Stimulated activated naive CD4-positive, alpha-beta T cell treated with Interleukin-2 at 50 U/mL for 16 hours (primary cell): Measurements from ENCODE around the gene CNTNAP2.
"Not testable (repeated sequence)": the region's sequence is repeated elsewhere in the genome, so short reads cannot be mapped to it uniquely, and the experiment has no call there.

Source experiments
- DNase-seq: peaks from one replicate; lab custom pipeline; 2025; lab: John Stamatoyannopoulos, UW

Gene CNTNAP2

DNA sequence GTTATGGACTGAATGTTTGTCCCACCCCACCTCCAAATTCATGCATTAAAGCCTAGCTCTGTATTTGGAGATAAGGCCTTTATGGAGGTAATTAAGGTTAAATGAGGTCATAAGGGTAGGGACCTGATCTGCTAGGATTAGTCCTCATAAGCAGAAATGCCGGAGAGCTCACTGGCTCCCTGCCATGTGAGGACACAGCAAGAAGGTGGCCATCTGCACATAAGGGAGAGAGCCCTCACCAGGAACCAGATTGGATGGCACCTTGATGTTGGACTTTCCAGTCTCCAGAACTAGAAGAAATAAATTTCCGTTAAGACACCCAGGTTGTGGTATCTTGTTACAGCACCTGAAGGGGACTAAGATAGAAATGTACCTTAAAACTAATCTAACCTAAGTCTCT, 1657.9 kb downstream of the CNTNAP2 start:
- no peak for DNase-seq

DNA sequence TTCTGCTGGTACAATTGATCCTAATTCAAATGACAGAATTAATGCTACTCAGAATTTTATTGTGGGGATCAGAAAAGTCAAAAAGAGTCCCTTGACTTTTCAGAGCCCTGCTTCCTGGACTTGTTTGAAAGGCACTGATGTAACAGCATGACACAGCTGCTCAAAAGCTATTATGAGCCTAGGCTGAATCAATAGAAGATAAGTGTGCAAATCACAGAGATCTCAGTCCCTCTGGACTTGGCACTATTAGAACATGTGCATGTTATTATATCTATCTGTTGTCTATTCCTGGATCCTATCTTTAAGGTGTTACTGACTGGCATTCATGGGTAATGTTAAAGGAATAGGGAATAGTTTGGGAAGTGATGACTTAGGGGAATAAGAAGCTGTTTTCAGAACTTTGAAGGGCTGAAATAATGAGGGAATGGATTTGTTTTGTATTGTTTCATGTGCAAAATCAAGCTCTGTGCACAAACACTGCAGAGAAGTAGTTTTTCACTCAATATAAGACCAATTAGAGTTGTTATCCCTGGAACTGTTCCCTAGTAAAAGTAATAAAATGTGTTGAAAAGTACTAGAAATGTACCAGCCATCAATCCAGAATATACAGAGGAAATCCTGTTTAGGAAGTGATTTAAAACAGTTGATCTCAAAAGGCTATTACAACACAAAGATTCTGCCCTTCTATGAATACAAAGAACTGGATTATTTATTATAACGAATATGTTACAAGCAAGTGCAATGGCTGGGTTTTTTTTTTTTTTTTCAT, 1659.1 kb downstream of the CNTNAP2 start:
- no peak for DNase-seq

DNA sequence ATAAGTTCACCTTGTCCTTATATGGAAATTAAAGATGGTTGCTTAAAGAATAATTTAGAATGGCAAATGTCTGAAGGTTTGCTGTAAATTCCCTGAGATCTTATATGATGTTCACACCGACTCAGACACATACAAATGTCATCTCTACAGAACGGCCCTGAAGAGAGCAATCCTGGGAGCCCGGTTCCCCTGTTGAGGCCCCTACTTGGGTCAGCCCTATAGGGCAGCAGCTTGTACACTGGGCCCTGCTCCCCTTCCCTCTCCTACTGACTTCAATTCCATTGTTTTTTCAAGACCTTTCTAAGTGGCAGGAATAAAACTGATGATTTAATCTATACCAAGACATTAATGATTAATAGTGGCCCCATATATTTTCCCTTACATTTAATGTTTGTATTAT, 1660.7 kb downstream of the CNTNAP2 start:
- no peak for DNase-seq

DNA sequence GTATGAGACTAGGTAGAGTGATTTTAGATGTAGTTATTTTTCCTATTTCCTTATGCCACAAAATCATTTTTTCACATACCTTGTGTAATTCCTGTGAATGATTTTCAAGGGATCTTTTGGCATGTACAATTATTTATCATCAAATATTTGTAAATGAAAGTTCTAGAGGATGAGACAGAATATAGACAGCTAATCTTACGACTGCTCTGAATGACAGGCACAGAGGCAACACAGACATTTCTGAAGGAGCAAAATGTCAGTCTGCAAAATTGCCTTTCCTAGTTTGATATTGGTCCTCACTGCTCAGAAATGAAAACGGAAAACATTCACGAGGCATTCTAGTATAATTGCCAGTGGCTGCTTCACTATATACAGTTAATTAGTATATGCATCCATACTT, 1663.3 kb downstream of the CNTNAP2 start:
- DNase-seq = no peak

DNA sequence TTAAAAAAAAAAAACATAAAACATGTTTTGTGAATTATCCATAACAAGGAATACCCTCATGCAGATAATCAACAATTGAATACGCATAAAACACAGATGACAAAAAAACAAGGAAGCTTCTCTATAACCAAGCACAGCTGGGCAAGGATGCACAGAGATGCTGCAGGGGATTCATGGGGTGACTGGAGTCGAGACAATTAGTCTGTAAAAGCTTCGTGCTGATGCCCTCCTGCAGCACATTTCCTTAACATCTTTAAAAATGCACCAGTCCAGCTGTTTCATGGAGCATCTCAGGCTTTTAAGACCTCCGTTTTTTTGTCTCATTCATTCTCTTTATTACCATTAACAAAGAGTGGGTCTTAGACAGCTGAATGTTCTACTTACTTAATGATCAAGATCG, 1680.0 kb downstream of the CNTNAP2 start:
- no peak for DNase-seq

DNA sequence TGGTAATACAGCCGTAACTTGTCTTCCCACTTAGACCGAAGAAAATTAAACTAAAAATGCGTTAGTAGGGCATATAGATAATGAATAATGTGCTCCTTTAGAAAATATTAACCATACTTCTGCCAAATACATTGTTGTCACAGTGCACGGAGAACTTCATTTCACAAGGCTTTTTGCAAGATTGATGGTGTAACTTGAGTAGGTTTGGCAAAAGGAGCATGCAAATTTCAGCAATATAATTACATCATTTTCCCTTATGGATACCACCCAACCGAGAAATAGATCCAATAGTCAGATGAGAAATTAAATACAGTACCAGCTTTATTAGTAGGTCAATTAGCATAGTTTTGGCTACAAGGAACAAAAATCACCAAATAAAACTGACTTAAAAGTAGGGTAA, 1681.4 kb downstream of the CNTNAP2 start:
- DNase-seq = no peak

DNA sequence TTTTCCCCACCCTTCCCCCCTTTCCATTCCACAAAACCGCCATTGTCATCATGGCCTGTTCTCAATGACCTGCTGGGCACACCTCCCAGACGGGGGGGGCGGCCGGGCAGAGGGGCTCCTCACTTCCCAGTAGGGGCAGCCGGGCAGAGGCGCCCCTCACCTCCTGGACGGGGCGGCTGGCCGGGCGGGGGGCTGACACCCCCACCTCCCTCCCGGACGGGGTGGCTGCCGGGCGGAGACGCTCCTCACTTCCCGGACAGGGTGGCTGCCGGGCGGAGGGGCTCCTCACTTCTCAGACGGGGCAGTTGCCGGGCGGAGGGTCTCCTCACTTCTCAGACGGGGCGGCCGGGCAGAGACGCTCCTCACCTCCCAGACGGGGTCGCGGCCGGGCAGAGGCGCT, 1685.2 kb downstream of the CNTNAP2 start:
- DNase-seq = not testable (repeated sequence)

DNA sequence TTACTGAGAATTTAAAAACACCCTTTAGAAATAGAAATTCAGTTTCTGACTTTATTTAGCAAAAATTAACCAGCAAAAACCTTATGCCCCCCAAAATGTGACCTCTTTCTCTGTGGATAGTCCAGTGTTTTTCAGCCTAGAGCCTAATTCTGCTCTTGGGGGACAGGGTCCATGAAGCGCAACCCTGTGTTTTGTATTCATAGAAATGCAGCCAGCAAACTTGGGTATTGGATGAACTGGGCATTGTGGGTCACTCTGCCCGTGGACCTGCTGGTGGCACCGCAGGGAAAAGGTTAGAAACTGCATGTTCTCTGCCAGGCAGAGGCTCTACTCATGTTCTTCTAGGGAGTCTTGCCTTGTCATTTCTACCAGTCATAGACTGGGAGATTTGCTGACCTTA, 1686.5 kb downstream of the CNTNAP2 start:
- no peak for DNase-seq

DNA sequence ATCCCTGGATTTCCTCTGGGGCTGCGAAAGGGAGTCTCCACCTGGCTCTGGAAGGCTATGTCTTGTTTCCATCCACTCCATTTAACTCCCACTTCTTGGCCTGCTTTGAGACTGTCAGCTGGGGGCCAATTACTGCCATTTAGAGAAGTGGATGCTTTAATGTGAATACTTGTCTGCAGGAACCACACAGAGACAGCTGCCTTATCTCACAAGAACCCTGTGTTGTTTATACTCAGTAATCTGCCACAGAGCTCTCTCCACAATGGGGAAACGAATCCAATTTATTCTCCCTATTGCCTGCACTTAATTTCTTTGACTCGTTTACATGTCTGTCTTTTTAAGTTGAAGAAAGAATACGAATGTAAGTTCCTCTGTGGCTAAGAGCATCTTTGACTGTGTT, 1687.0 kb downstream of the CNTNAP2 start:
- no peak for DNase-seq

DNA sequence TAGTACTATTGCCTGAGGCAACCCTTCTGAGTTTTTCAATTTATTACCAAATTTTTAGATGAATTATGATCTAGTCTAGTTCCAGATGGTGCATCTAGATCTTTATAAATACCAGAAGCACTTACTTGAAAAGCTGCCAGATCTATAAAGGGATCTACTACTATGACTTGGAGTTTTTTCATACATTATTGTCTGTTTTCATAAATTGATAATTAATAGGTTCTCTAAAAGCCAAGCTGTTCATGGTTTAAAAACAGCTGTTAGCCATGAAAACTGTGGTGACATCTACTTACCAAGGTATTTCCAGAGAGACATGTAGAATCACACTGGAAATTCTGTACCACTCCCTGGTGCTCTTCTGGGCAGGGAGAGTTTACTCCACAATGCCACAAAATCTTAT, 1687.4 kb downstream of the CNTNAP2 start:
- DNase-seq = no peak

DNA sequence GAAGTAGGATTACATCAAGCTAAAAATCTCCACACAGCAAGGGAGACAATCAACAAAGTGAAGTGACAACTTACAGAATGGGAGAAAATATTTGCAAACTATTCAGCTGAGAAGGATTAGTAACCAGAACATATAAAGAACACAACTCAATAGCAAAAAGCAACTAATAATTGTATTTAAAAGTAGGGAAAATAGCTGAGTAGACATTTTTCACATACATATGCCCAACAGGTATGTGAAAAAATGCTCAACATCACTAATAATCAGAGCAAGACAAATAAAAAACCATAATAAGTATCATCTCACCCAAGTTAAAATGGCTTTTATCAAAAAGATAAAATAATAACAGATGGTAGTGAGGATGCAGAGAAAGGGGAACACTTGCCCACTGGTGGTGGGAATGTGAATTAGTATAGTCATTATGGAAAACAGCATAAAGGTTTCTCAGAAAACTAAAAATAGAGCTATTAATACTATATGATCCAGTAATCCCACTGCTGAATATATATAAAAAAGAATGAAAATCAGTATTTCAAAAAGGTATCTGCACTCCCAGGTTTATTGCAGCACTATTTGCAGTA, 1689.5 kb downstream of the CNTNAP2 start:
- DNase-seq = no peak

DNA sequence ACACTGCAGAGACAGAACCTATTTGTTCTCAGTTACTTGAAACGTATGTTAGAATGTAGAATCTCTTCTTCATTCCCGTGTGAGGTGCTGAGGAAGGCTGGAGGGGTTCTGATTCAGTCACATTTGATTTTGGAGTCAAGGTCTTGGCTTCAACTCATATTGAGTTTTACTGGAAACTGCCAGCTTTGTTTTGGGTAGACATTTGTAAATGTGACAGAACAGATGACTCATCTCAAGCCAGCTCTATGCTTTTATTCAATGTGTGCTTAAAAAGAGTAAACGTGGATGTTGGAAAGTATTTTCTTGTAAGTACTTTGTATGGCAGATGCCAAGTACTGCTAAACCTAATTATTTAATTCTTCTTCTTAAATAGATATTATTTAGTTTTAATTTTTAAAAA, 1693.2 kb downstream of the CNTNAP2 start:
- no peak for DNase-seq

DNA sequence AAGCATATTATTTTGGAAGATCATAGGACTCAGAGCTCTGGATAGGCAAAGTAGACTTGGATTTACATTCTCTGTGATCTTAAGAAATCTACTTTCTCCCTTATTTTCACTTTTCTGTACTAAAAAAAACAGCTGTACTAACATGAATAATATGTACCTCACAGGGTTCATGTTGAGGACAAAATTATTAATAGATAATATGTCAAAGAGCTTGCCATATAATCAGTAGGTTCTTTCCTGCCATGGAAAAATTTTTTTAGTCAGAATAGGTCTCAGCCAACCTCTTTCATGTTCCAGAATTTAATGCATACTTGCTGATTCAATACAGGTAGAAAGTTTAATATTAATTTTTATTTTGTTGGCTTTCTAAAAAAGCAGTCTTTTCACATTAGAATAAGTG, 1693.7 kb downstream of the CNTNAP2 start:
- DNase-seq = no peak

DNA sequence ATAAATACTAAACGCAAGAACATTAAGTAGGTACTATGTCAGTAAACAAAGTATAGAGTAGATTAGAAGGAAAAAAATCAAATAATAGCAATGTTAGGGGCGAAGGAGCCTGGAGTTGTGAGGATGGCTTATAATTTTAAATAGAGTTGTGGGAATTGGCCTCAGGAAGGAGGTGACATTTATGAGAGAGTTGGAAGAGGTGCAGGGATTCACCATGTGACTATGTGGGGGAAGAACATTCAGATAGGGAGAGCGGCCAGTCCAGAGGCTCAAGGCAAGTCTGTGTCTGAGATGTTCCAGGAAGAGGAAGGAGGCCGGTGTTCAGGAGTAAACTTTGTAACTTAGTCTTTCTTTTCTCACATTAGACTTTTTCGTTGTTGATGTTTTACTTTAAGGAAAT, 1695.3 kb downstream of the CNTNAP2 start:
- DNase-seq = no peak

DNA sequence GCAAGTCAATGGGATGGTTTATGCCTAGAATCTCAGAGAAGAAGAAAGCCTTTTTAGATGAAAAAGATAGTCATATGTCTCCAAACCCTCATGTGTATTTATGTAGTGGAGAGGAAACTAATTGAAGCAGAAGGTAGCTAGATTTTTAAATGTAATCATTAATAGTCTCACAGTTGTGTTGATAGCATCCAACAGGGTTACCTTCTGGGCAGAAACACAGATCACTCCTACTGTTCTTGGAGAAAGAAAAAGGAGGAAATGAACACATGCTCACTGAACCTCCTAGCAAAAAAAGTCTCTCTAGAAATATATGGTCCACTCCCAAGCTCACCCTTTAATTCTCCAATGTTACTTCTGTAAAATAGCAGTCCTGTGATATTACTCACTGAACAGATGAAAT, 1696.7 kb downstream of the CNTNAP2 start:
- DNase-seq = no peak

DNA sequence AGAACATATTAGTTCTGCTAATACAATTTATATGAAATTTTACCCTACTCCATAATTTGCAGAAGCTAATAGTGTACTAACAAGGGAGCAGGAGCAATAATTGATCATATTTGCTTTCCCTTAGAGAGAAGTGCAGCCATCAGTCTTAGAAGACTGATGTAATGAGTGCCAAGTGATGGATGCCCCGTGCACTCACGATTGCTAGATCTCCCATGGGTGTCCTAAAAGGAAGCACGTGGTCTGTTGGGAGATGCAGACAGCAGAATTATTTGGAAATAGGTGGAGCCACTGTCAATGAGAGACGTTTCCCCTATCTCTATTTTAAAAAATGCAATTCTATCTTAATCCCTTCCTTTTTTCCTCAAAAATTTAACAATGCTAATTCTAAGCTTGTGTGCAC, 1701.7 kb downstream of the CNTNAP2 start:
- no peak for DNase-seq

DNA sequence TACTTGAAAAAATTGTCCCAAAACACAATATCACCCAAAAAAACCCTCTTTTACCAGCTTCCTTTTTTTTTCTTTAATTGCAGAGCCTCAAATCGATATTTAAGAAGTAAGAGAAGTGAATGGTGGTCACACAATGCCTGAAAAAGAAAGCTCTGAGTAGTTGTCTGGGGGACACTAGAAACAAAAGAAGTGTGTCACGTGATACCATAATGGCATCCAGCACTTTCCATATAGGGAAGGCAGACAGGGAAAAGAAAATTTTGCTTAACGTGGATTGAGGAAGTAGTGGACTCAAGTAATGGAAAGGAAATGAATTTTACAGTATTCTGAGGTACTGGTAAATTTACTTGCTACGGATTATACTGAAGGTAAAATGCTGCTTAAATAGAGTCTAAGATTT, 1708.1 kb downstream of the CNTNAP2 start:
- no peak for DNase-seq

DNA sequence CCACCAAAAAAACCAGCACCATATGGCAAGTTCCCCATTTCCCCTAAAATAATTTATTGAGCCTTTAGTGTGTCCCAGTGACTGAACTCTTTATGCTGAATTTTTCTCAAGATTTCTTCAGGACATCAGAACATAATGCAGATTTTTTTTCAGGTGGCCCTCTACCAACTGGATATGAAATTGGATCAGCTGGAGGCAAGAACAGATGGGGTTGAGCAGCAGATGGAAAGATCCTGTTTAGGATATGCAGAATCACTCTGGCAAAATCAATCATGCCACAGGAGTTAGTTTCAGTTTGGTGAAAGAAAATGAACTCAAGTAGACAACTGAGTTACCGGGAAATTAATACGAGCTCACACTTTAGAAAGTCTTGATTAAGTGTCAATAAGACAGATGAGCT, 1712.4 kb downstream of the CNTNAP2 start:
- no peak for DNase-seq

DNA sequence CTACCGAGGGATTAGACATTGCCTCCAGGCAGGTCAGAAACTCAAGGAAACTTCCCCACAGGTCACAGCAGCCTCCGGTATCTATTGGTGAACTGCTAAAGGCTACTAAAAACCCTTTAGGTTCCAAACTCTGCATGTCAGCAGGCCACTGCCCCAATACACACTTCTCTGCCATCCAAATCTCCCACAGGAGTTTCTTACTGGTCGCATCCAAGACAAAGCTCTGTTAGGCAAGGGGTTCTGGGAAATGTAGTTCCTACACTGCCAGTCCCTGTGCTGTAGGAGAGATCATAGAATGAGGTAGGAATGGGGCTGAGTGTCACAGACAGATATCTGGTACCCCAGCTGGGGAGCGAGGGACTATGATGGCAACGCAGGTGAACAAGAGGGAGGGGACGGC, 1717.0 kb downstream of the CNTNAP2 start:
- no peak for DNase-seq

DNA sequence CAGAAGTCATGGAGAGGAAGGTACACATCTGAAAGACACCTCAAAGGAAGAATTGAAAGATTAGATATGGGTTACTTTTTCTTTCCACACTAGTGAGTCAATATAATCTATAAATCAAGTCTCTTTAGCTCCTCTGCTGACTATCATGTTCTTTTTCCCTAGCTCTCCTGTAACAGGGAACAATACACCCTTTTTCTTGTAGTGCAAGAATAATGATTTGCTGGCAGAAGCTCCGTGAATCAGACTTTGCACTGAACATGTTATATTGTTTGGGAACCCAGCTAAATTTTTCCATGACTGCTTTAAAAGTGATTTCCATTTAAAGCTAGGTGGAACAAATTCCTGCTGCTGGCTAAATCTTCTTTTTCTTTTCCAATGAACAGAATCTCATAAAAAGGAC, 1717.4 kb downstream of the CNTNAP2 start:
- DNase-seq = no peak

DNA sequence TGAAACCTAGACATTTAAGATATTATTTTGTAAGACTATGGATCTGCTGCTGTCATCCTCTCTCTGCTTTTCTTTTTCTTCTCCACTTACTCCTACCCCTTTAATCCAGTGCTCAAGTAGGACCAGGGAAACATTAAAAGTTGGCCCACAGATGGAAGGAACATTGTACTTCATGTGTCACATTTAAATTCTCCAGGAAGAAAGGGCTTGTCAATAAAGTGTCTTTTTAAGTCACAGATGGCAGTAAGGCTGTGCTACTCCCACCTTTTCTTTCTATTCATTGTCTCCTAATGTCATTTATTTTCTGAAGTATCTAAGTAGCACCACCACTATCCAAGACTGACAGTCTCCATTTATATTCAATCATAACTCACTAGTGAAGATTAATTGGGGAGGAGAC, 1736.2 kb downstream of the CNTNAP2 start:
- DNase-seq = no peak

DNA sequence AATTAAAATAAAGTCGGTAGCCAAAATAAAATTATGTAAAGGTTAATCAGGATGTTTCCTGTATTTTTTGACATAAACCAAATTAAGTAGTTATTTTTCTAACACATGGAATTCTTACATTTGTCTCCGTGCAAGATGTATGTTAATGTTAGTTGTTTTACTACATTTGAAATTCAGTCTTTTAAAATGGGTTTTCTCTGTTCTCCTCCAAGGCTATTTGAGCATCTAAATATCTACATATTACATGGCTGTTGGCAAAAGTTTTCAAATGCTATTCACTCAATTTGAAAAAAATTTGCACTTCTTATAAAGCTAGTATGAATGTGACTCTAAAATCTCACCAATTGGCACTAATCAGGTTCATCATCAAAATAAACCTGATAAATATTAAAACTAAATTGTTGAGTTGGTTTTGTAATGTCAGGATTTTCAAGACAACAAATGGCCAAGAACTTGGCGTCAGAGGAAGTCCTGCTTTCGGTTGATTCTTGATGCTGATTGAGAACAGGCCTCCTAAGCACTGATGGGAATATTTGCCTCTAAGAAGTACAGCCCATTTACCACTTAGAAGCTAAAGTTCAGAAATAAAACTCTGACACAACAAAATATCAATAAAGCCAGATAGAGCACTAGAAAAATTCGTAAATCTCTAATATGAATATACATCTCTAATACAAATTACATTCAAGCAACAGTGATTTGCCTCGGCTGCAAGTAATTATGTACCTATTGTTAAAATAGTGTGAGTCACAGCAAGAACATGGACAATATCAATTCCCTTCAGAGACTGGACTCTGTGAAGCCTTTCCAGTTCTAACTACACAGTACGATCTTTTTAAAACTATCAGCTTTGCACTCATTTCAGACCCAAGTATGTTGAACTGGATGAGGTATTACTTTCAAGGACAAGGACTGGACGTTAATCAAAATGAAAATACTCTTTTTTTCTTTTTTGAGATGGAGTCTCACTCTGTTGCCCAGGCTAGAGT, 1740.8 kb downstream of the CNTNAP2 start:
- DNase-seq = no peak

DNA sequence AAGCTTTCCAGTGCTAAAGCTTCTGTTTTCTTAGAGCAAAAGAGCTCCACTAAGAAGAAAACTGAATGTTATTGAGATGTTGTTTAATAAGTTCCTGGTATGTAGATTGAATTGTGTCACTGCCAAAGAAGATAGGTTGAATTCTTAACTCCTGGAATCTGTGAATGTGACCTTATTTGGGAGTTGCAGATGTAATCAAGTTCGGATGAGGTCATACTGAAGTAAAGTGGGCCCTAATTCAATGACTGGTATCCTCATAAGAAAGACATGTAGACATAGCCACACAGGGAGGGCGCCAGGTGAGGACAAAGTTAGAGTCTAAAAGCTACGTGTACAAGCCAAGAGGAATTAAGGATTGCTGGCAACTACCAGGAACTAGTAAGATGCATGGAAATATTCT, 1741.8 kb downstream of the CNTNAP2 start:
- DNase-seq = no peak
